SK-N-SH treated with all-trans-retinoic acid at 6 μM for 48 hours (cell line): ENCODE data around the gene LOC128125822.

Source experiments
- CREB5 ChIP-seq: fragments of 250-450 bp; sonication (Bioruptor Pico); IDR thresholded peaks from 2 replicates; pipeline ENCODE4 v1.5.1; 2020; ENCODE audit warnings: low read depth, mild to moderate bottlenecking, moderate library complexity
- OSR1 ChIP-seq: fragments of 250-450 bp; sonication (Bioruptor Pico); IDR thresholded peaks from 2 replicates; pipeline ENCODE4 v1.8.0; 2022; ENCODE audit warnings: moderate library complexity, mild to moderate bottlenecking, inconsistent platforms
- PPARA ChIP-seq: fragments of 250-450 bp; sonication (Bioruptor Pico); IDR thresholded peaks from 2 replicates; pipeline ENCODE4 v1.5.0; 2020; ENCODE audit warnings: mild to moderate bottlenecking, borderline replicate concordance
- TOX ChIP-seq: fragments of 250-450 bp; sonication (Bioruptor Pico); IDR thresholded peaks from 2 replicates; pipeline ENCODE4 v1.8.0; 2021; ENCODE audit warnings: mild to moderate bottlenecking, moderate library complexity, borderline replicate concordance
- ZFP30 ChIP-seq: fragments of 450-650 bp; formaldehyde crosslinking; IDR thresholded peaks from 2 replicates; pipeline ENCODE4 v1.5.0; 2022; ENCODE audit warnings: mild to moderate bottlenecking, moderate library complexity

- no peak for TF ChIP-seq ZFP30 (CRISPR knock-in tag)
- no peak for TF ChIP-seq CREB5 (CRISPR knock-in tag)
- TF ChIP-seq TOX (CRISPR knock-in tag) = no peak
- no peak for TF ChIP-seq PPARA (CRISPR knock-in tag)
- TF ChIP-seq OSR1 (CRISPR knock-in tag) = no peak
These were observed 7.1 kb upstream of the LOC128125822 start for GRCh38 chr6:63565058-63565726.
